Measurements from ENCODE around the gene SBF2. TPM values are rescaled to one million over a fixed set of nuclear protein-coding genes. Genes with fewer than 3 reads are reported as not detected.
A peak's percentile ranks its signal among the peaks of the same experiment; 100 is the strongest.

SBF2 gene
- total and polyA plus RNA-seq, 2 of the 13 experiments (the other 11 are each of a cell fraction or from before 2014, with no cell fraction given), result 24.0 to 45.8 TPM

- in situ Hi-C loops (cut with HindIII; ENCODE audit: extremely low pct_ligation_motif_present, low pct_unique_long_range_greater_than_20kb), result loop anchor here (10.0 kb wide), 2 partner anchors 86 to 474 kb away; no protein-coding TSS in a partner anchor
- TF ChIP-seq ZNF121 (CRISPR knock-in tag; IDR thresholded peaks at IDR 0.05), result peak; percentile 84
- no peak for TF ChIP-seq HIVEP1 (CRISPR knock-in tag; IDR thresholded peaks at IDR 0.05)
- H3K9ac ChIP-seq (ENCODE audit: insufficient read depth, low read depth, low read length), result no peak overlapping the region
- 0 out of 2 replicates have a peak, but pooled peaks cover 6% of the 10 kb centered on the region for H3K4me1 ChIP-seq (ENCODE audit: insufficient read depth, low read length)
- CTCF ChIA-PET (ENCODE audit: low intra/inter-chr PET ratio, low total read pairs), result no interaction called here
- no TSS peak for BruUV-seq (replicated peaks)
- no peak overlapping the region for H3K27ac ChIP-seq (ENCODE audit: extremely low read length, insufficient read depth, low read length)
- ATAC-seq, result no peak
- H3K36me3 ChIP-seq (replicated peaks in 1 of 2; ENCODE audit: control insufficient read depth in 1 of 2, insufficient read depth in 2 of 2, low read length in 2 of 2), result peaks cover 2 to 20% of the 10 kb centered on the region in 2 experiments
- H3K4me2 ChIP-seq (ENCODE audit: low read depth, low read length), result no peak overlapping the region
- H3K79me2 ChIP-seq (ENCODE audit: insufficient read depth, low read length), result no peaks in the 10 kb centered on the region
- 96% methylated on average over 1 of the region's 1 CpG for WGBS (ENCODE audit: low lambda C conversion rate)
- DNase-seq (ENCODE audit: low spot score), result no peak
- H2AFZ ChIP-seq (ENCODE audit: low read length), result no peak overlapping the region
- POLR2A ChIA-PET, result interaction anchor here (0.7 kb wide), 1 partner anchor 98 kb away, joined by 3 read pairs; no protein-coding TSS in a partner anchor
- no peak overlapping the region for H3K4me3 ChIP-seq (replicated peaks in 1 of 3; ENCODE audit: insufficient read depth in 1 of 3, low read depth in 2 of 3, low read length in 3 of 3)
- no peaks in the 10 kb centered on the region for H3K9me3 ChIP-seq (ENCODE audit: low read length)
- no peaks in the 10 kb centered on the region for H3K27me3 ChIP-seq (ENCODE audit: control insufficient read depth in 1 of 2, insufficient read depth in 2 of 2, low read length in 2 of 2)
- no peak for FAIRE-seq
- no peaks in the 10 kb centered on the region for H4K20me1 ChIP-seq (ENCODE audit: insufficient read depth, low read length)
- intact Hi-C loops (cut with micrococcal nuclease; ENCODE audit: unreplicated experiment), result no loop called here
Measured at GRCh38 chr11:9850224-9850895, 443.7 kb downstream of the SBF2 start.

DNA sequence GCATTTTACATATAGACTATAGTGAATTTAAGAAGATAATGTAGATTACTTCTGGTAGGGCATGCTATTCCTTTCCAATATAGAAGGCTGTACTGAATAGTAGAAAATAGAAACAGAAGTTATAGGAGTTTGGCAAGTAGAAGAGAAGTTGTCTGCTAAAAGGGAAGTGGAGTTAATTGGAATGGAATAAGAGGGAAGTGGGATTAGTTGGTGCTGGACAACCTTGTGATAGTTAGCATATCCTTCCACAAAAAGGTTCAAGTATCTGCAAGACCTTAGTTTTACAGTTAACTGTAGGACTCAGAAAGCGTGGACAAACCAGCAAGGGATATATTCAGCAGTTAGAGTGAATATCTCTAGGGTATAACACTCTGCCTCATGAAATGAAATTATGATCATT is 444.6 kb downstream of the SBF2 start:
- DNase-seq (ENCODE audit: low spot score) (no peak), FAIRE-seq (no peak), ATAC-seq (no peak)
- no TSS peak for BruUV-seq (replicated peaks)
- H3K4me3 ChIP-seq (replicated peaks in 1 of 3; ENCODE audit: insufficient read depth in 1 of 3, low read depth in 2 of 3, low read length in 3 of 3), result no peak overlapping the region
- H3K36me3 ChIP-seq (replicated peaks in 1 of 2; ENCODE audit: control insufficient read depth in 1 of 2, insufficient read depth in 2 of 2, low read length in 2 of 2), result peaks cover 2 to 19% of the 10 kb centered on the region in 2 experiments
- WGBS (ENCODE audit: low lambda C conversion rate), result 100% methylated on average over 1 of the region's 1 CpG
- H3K4me1 ChIP-seq (ENCODE audit: insufficient read depth, low read length), result 0 out of 2 replicates have a peak, but pooled peaks cover 6% of the 10 kb centered on the region
- H3K9ac ChIP-seq (ENCODE audit: insufficient read depth, low read depth, low read length), result no peak overlapping the region
- TF ChIP-seq UBTF (CRISPR knock-in tag; IDR thresholded peaks at IDR 0.05), result no peak
- TF ChIP-seq IRF2 (CRISPR knock-in tag; IDR thresholded peaks at IDR 0.05), result no peak
- no peak for TF ChIP-seq ZNF619 (CRISPR knock-in tag; IDR thresholded peaks at IDR 0.05)
- no peak for TF ChIP-seq KAT7 (CRISPR knock-in tag; IDR thresholded peaks at IDR 0.05; ENCODE audit: borderline replicate concordance)
- TF ChIP-seq NR1H2 (CRISPR knock-in tag; IDR thresholded peaks at IDR 0.05; ENCODE audit: borderline replicate concordance, low read depth), result no peak
- TF ChIP-seq ZNF781 (CRISPR knock-in tag; IDR thresholded peaks at IDR 0.05; ENCODE audit: borderline replicate concordance, not compliant biosample characterization), result no peak
- TF ChIP-seq LBX2 (CRISPR knock-in tag; IDR thresholded peaks at IDR 0.05; ENCODE audit: borderline replicate concordance), result no peak
- in situ Hi-C loops (cut with HindIII; ENCODE audit: extremely low pct_ligation_motif_present, low pct_unique_long_range_greater_than_20kb), result no loop called here
- no peak overlapping the region for H2AFZ ChIP-seq (ENCODE audit: low read length)
- no peak overlapping the region for H3K27ac ChIP-seq (ENCODE audit: extremely low read length, insufficient read depth, low read length)
- H3K27me3 ChIP-seq (ENCODE audit: control insufficient read depth in 1 of 2, insufficient read depth in 2 of 2, low read length in 2 of 2), result no peaks in the 10 kb centered on the region
- no peaks in the 10 kb centered on the region for H4K20me1 ChIP-seq (ENCODE audit: insufficient read depth, low read length)
- H3K9me3 ChIP-seq (ENCODE audit: low read length), result no peaks in the 10 kb centered on the region
- intact Hi-C loops (cut with micrococcal nuclease; ENCODE audit: unreplicated experiment), result no loop called here
- POLR2A ChIA-PET, result no interaction called here
- no peak overlapping the region for H3K4me2 ChIP-seq (ENCODE audit: low read depth, low read length)
- H3K79me2 ChIP-seq (ENCODE audit: insufficient read depth, low read length), result no peaks in the 10 kb centered on the region
- CTCF ChIA-PET (ENCODE audit: low intra/inter-chr PET ratio, low total read pairs), result no interaction called here
